Liver (tissue), 9 donors: Measurements from ENCODE around the gene FOXN3. TPM values are rescaled to one million over a fixed set of nuclear protein-coding genes. Genes with fewer than 3 reads are reported as not detected.

Source experiments
- DNase-seq: peaks from one replicate; pipeline ENCODE4 v3.0.0-alpha.2; 2017; ENCODE audit warnings: low spot score
- H3K27ac ChIP-seq, 2 donors: one replicate each; pipeline ENCODE4 v1.7.0; 2013; ENCODE audit warnings: inconsistent platforms in 2 of 2, low read length in 2 of 2, control low read depth in 1 of 2, low read depth in 1 of 2, mild to moderate bottlenecking in 1 of 2
- H3K27me3 ChIP-seq, 4 donors: one replicate each; pipeline versions ENCODE4 v1.6.1 to v1.7.0; 2013; ENCODE audit warnings: low read length in 3 of 4, inconsistent platforms in 1 of 4, mild to moderate bottlenecking in 1 of 4, moderate library complexity in 1 of 4; ENCODE audit not compliant: control insufficient read depth in 4 of 4, insufficient read depth in 4 of 4
- H3K36me3 ChIP-seq, 4 donors: one replicate each; pipeline versions ENCODE4 v1.6.1 to v1.7.0; 2013; ENCODE audit warnings: low read length in 3 of 4, mild to moderate bottlenecking in 3 of 4, low read depth in 1 of 4, moderate library complexity in 1 of 4; ENCODE audit not compliant: control insufficient read depth in 4 of 4, insufficient read depth in 3 of 4
- H3K4me1 ChIP-seq, 4 donors: one replicate each; pipeline versions ENCODE4 v1.6.1 to v1.7.0; 2013; ENCODE audit warnings: low read length in 3 of 4, mild to moderate bottlenecking in 3 of 4, moderate library complexity in 1 of 4; ENCODE audit not compliant: control insufficient read depth in 4 of 4, insufficient read depth in 4 of 4
- H3K4me3 ChIP-seq, 3 donors: one replicate each; pipeline versions ENCODE4 v1.6.1 to v1.7.0; 2013; ENCODE audit warnings: low read length in 3 of 3, control low read depth in 1 of 3, low read depth in 1 of 3, mild to moderate bottlenecking in 1 of 3
- H3K9ac ChIP-seq, 2 donors: one replicate each; pipeline ENCODE4 v1.7.0; 2013; ENCODE audit warnings: low read length in 2 of 2, mild to moderate bottlenecking in 2 of 2, moderate library complexity in 2 of 2, control low read depth in 1 of 2, low read depth in 1 of 2
- H3K9me3 ChIP-seq, 4 donors: one replicate each; pipeline versions ENCODE4 v1.6.1 to v1.7.0; 2013; ENCODE audit warnings: low read length in 3 of 4; ENCODE audit not compliant: control insufficient read depth in 4 of 4
- CTCF ChIP-seq: fragments of 150-350 bp; IDR thresholded peaks from 2 replicates; pipeline ENCODE4 v1.5.1; 2017; ENCODE audit warnings: improper control_type of control experiment, low read depth, low read length; ENCODE audit not compliant: missing input control
- EGR1 ChIP-seq, 2 donors: IDR thresholded peaks; 2 replicates each; pipeline ENCODE4 v1.6.1; 2016 to 2018; ENCODE audit warnings: antibody characterized with exemption in 2 of 2, low read depth in 2 of 2
- FOXA1 ChIP-seq: IDR thresholded peaks from 2 replicates; pipeline ENCODE4 v1.6.1; 2016; ENCODE audit warnings: antibody characterized with exemption
- FOXA2 ChIP-seq: IDR thresholded peaks from 2 replicates; pipeline ENCODE4 v1.6.1; 2016; ENCODE audit warnings: antibody characterized with exemption
- GABPA ChIP-seq, 2 donors: IDR thresholded peaks in 1 of 2; conservative IDR thresholded peaks in 1 of 2; 2 replicates each; pipeline ENCODE4 v1.6.1; 2016; ENCODE audit warnings: antibody characterized with exemption in 2 of 2, mild to moderate bottlenecking in 1 of 2, moderate library complexity in 1 of 2
- HNF4A ChIP-seq, 2 donors: conservative IDR thresholded peaks; 2 replicates each; pipeline ENCODE4 v1.6.1; 2016; ENCODE audit warnings: antibody characterized with exemption in 2 of 2, mild to moderate bottlenecking in 2 of 2
- HNF4G ChIP-seq: IDR thresholded peaks from 2 replicates; pipeline ENCODE4 v1.6.1; 2016; ENCODE audit warnings: antibody characterized with exemption
- JUND ChIP-seq, 2 donors: IDR thresholded peaks; 2 replicates each; pipeline ENCODE4 v1.6.1; 2016; ENCODE audit warnings: antibody characterized with exemption in 2 of 2
- NR2F2 ChIP-seq: IDR thresholded peaks from 2 replicates; pipeline ENCODE4 v1.6.1; 2016; ENCODE audit warnings: antibody characterized with exemption
- RAD21 ChIP-seq, 2 donors: IDR thresholded peaks; 2 replicates each; pipeline ENCODE4 v1.6.1; 2016; ENCODE audit warnings: antibody characterized with exemption in 2 of 2, mild to moderate bottlenecking in 2 of 2
- REST ChIP-seq: IDR thresholded peaks from 2 replicates; pipeline ENCODE4 v1.6.1; 2016; ENCODE audit warnings: antibody characterized with exemption, mild to moderate bottlenecking
- RXRA ChIP-seq, 2 donors: IDR thresholded peaks; 2 replicates each; pipeline ENCODE4 v1.6.1; 2017 to 2018; ENCODE audit warnings: antibody characterized with exemption in 2 of 2, mild to moderate bottlenecking in 1 of 2
- SP1 ChIP-seq: IDR thresholded peaks from 2 replicates; pipeline ENCODE4 v1.6.1; 2018; ENCODE audit warnings: antibody characterized with exemption, mild to moderate bottlenecking
- TAF1 ChIP-seq: conservative IDR thresholded peaks from 2 replicates; pipeline ENCODE4 v1.6.1; 2016; ENCODE audit warnings: antibody characterized with exemption, mild to moderate bottlenecking
- YY1 ChIP-seq: IDR thresholded peaks from 2 replicates; pipeline ENCODE4 v1.6.1; 2016; ENCODE audit warnings: antibody characterized with exemption, mild to moderate bottlenecking
- ZBTB33 ChIP-seq: IDR thresholded peaks from 2 replicates; pipeline ENCODE4 v1.6.1; 2016; ENCODE audit warnings: antibody characterized with exemption
- WGBS: extraction: QIAGEN DNeasy Blood & Tissue Kit; methylation state at CpG from one replicate; pipeline ENCODE4 v1.1.7; 2013; 5-methylcytosine and 5-hydroxymethylcytosine counted together
- polyA plus RNA-seq, 2 donors: library from polyadenylated mRNA; stranded (reverse) in 1 of 2; unstranded in 1 of 2; fragments of 200-250 nt in 1 of 2; fragments of >200 nt in 1 of 2; fragmentation: Nextera tagmentation in 1 of 2; extraction: Ambion mirVana in 1 of 2; gene quantifications; one replicate each; pipeline versions ENCODE4 v1.2.1 to v1.2.3, GENCODE V29; 2013 to 2015
- total RNA-seq, 2 donors: library from RNA; depleted of rRNA; stranded (reverse); fragments of >200 nt; gene quantifications; one replicate each; pipeline ENCODE4 v1.2.3, GENCODE V29; 2014
- TF ChIP-seq, protein P1 (sequence below): IDR thresholded peaks from 2 replicates; pipeline ENCODE4 v1.6.1; 2016; ENCODE audit warnings: antibody characterized with exemption
- TF ChIP-seq, protein P2 (sequence below): IDR thresholded peaks from 2 replicates; pipeline ENCODE4 v1.6.1; 2016; ENCODE audit warnings: antibody characterized with exemption
- donor health status: healthy.
- donor health status: healthy.
- donor health status: healthy.
- donor health status: healthy.
- donor health status: healthy.

The FOXN3 gene
- total and polyA plus RNA-seq, 4 donors, result 17.8 to 44.8 (median 35.3) TPM

DNA sequence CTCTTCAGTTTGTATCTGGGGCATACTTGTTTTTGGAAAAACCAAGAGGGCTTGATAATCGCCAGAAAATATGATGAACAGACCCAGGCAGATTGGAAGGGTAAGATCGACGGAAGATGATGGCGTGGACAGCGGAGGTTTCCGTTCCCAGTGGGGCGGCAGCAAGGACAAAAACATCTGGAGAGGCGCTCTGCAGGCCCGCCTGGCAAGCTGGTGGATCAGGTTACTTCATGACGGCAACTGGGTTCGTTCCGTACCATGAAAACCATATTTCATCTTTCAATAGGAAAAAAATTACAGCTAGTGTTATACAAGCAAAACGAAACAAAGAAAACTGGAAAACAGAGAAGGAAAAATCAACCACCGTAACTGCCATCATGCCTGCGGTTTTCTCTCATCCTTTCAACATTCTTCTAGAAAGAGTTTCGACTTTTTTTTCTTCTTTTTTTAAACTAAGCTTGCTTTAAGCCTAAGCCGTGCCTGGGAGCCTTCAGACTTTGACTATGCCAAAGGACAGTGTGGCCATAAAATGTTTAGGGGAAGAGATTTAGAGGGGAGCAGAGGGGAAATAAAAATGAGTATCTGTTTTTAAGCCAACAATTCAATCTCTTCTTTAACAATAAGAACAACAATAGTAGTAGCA is 210.5 kb downstream of the FOXN3 start:
- Histone ChIP-seq H3K27me3 (no peaks in the 10 kb centered on the region), H3K4me3 (no peak overlapping the region), H3K9me3 (no peaks in the 10 kb centered on the region), H3K36me3 (no peaks in the 10 kb centered on the region), H3K4me1 (no peaks in the 10 kb centered on the region), H3K27ac (no peak overlapping the region), H3K9ac (no peak overlapping the region)
- 98% methylated on average over 17 of the region's 17 CpGs for WGBS
- no peak for TF ChIP-seq EGR1 (IDR thresholded peaks at IDR 0.05; ENCODE audit: low read depth in 2 of 2)
- TF ChIP-seq FOXA2, result no peak
- TF ChIP-seq HNF4A (conservative IDR thresholded peaks at IDR 0.05), result no peak
- TF ChIP-seq TAF1, result no peak
- no peak for DNase-seq

- no peaks in the 10 kb centered on the region for H3K4me1 ChIP-seq
- TF ChIP-seq EGR1 (IDR thresholded peaks at IDR 0.05; ENCODE audit: low read depth in 2 of 2) (no peak), ZBTB33 (no peak), NR2F2 (no peak), TAF1 (no peak), CTCF (no peak), YY1 (no peak), SP1 (no peak), HNF4A (conservative IDR thresholded peaks at IDR 0.05) (no peak), FOXA1 (no peak), JUND (IDR thresholded peaks at IDR 0.05) (no peak), RXRA (IDR thresholded peaks at IDR 0.05) (no peak), HNF4G (no peak), REST (no peak), RAD21 (IDR thresholded peaks at IDR 0.05) (no peak), FOXA2 (no peak), GABPA (IDR thresholded peaks at IDR 0.05 in 1 of 2, conservative IDR thresholded peaks at IDR 0.05 in 1 of 2) (no peak)
- TF ChIP-seq, protein P1, sequence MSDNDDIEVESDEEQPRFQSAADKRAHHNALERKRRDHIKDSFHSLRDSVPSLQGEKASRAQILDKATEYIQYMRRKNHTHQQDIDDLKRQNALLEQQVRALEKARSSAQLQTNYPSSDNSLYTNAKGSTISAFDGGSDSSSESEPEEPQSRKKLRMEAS, result no peak
- TF ChIP-seq, protein P2, sequence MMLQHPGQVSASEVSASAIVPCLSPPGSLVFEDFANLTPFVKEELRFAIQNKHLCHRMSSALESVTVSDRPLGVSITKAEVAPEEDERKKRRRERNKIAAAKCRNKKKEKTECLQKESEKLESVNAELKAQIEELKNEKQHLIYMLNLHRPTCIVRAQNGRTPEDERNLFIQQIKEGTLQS, result no peak
- no peaks in the 10 kb centered on the region for H3K36me3 ChIP-seq
- H3K27me3 ChIP-seq, result no peaks in the 10 kb centered on the region
- H3K4me3 ChIP-seq, result no peak overlapping the region
- WGBS, result 94% methylated on average over 18 of the region's 18 CpGs
- no peaks in the 10 kb centered on the region for H3K9me3 ChIP-seq
- DNase-seq, result peak; percentile 51
- no peak overlapping the region for H3K9ac ChIP-seq
- H3K27ac ChIP-seq, result no peak overlapping the region
Observed at GRCh38 chr14:89205137-89205740, 211.8 kb downstream of the FOXN3 start.
